Activated CD8-positive, alpha-beta memory T cell treated with anti-CD3 and anti-CD28 coated beads for 1 hour (primary cell): Measurements from ENCODE around the gene CBX1.
"Not testable (repeated sequence)": the region's sequence is repeated elsewhere in the genome, so short reads cannot be mapped to it uniquely, and the experiment has no call there.

Experiments used
- DNase-seq, 2 donors: peaks; one replicate each; pipeline ENCODE4 v3.0.0-alpha.2; 2020; ENCODE audit warnings: low read depth in 1 of 2; ENCODE audit errors: extremely low read depth in 1 of 2

CBX1 gene

GRCh38 chr17:48053758-48054237, 47.5 kb downstream of the CBX1 start:
- DNase-seq: no peak

GRCh38 chr17:48052956-48053757, 48.1 kb downstream of the CBX1 start:
- DNase-seq: no peak

GRCh38 chr17:48051706-48052486, 49.4 kb downstream of the CBX1 start:
- DNase-seq: no peak

- no peak for DNase-seq
Observed at GRCh38 chr17:48051283-48051682, 50.0 kb downstream of the CBX1 start.

- DNase-seq: peak in 1 of 2 donors; percentile 22
Observed at GRCh38 chr17:48048384-48049126, 52.7 kb downstream of the CBX1 start.

GRCh38 chr17:48047741-48048383, 53.4 kb downstream of the CBX1 start, which contains the start of gene NFE2L1:
NFE2L1 (plus strand) TSS chr17:48048359; CDS start chr17:48051119, 2,760 bp downstream.
- DNase-seq: peak; percentile 93 to 94

- no peak for DNase-seq
Observed at GRCh38 chr17:48047113-48047740, 54.1 kb downstream of the CBX1 start.

GRCh38 chr17:48046296-48046695, 55.0 kb downstream of the CBX1 start:
- no peak for DNase-seq

GRCh38 chr17:48045316-48046001, 55.8 kb downstream of the CBX1 start:
- no peak for DNase-seq

GRCh38 chr17:48044851-48045250, 56.4 kb downstream of the CBX1 start:
- DNase-seq: no peak

- no peak for DNase-seq
Observed at GRCh38 chr17:48043176-48043575, 58.1 kb downstream of the CBX1 start.

- DNase-seq: no peak
Observed at GRCh38 chr17:48038687-48039086, 62.6 kb downstream of the CBX1 start.

GRCh38 chr17:48037838-48038323, 63.4 kb downstream of the CBX1 start:
- peak in 1 of 2 donors; percentile 12 for DNase-seq

- DNase-seq: peak; percentile 34 to 41
Observed at GRCh38 chr17:48037036-48037837, 64.0 kb downstream of the CBX1 start, which contains the start of gene COPZ2. COPZ2 (minus strand) TSS chr17:48037797; CDS start chr17:48037777, 20 bp downstream.

- no peak for DNase-seq
Observed at GRCh38 chr17:48036693-48037035, 64.6 kb downstream of the CBX1 start.

GRCh38 chr17:48034734-48035133, 66.5 kb downstream of the CBX1 start:
- DNase-seq: not testable (repeated sequence)

GRCh38 chr17:48031966-48032365, 69.3 kb downstream of the CBX1 start:
- no peak for DNase-seq

- DNase-seq: no peak
Observed at GRCh38 chr17:48030531-48030930, 70.7 kb downstream of the CBX1 start.

- no peak for DNase-seq
Observed at GRCh38 chr17:48028736-48029135, 72.5 kb downstream of the CBX1 start.
